ENCODE results near the gene BRIP1.
"Not testable (repeated sequence)": the region's sequence is repeated elsewhere in the genome, so short reads cannot be mapped to it uniquely, and the experiment has no call there.

The BRIP1 gene

DNA sequence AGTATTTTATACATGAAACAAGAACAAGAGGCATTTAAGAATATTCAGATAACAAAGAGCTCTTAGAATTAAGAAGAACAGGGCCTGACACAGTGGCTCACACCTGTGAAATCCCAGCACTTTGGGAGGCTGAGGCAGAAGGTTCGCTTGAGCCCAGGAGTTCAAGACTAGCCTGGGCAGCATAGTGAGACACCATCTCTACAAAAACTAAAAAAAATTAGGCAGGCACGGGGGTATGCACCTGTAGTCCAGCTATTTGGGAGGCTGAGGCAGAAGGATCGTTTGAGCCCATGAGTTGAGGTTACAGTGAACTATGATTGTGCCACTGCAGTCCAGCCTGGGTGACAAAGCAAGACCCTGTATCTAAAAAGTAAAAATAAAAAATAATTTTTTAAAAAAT is 12.5 kb upstream of the BRIP1 start:
- H3K27ac Mint-ChIP-seq = no peak overlapping the region
- no peak for DNase-seq
- no peaks in the 10 kb centered on the region for H3K4me1 Mint-ChIP-seq
- no peak overlapping the region for H3K4me3 Mint-ChIP-seq
- no peaks in the 10 kb centered on the region for H3K27me3 Mint-ChIP-seq
- H3K9me3 Mint-ChIP-seq = no peaks in the 10 kb centered on the region
- ATAC-seq = no peak

DNA sequence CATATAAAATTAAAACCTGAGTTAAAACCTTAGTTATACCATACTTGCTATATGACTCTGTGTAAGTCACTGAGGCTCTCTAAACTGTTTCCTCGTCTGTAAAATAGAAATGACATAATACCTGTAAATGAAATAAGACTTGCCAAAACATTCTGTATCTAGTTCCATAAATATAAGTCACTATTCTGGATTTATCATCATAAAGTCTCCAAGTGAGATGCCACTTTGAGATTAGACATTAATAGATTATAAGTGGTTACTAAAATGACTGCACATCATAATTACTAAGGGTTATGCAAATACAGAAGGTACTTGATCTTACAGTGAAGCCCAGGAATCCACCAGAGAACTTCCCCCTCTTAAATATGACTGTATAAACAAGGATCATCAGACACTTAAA is 12.0 kb upstream of the BRIP1 start:
- no peak for DNase-seq
- no peak overlapping the region for H3K4me3 Mint-ChIP-seq
- H3K27ac Mint-ChIP-seq = no peak overlapping the region
- H3K9me3 Mint-ChIP-seq = no peaks in the 10 kb centered on the region
- no peak for ATAC-seq
- H3K27me3 Mint-ChIP-seq = no peaks in the 10 kb centered on the region
- no peaks in the 10 kb centered on the region for H3K4me1 Mint-ChIP-seq

DNA sequence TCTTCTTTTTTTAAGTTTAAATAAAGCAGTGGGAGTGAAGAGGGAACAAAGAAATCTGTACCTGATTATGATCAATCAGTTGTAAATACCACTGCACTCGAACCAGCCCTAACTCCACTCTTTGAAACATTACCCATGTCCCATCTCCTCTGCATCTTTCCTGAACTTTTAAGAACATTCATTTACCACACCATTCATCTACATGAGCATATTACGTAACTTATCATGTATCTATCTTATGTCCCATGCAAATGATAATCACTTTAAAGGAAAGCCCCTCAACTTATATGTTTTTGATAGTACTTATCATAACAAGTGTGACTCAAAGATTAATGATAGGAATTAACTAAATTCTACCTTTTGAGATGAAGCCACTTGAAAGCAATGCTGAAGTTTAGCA is 10.7 kb upstream of the BRIP1 start:
- Mint-ChIP-seq H3K4me3 (no peak overlapping the region), H3K27ac (no peak overlapping the region), H3K27me3 (no peaks in the 10 kb centered on the region), H3K4me1 (no peaks in the 10 kb centered on the region), H3K9me3 (no peaks in the 10 kb centered on the region)
- no peak for DNase-seq
- no peak for ATAC-seq

DNA sequence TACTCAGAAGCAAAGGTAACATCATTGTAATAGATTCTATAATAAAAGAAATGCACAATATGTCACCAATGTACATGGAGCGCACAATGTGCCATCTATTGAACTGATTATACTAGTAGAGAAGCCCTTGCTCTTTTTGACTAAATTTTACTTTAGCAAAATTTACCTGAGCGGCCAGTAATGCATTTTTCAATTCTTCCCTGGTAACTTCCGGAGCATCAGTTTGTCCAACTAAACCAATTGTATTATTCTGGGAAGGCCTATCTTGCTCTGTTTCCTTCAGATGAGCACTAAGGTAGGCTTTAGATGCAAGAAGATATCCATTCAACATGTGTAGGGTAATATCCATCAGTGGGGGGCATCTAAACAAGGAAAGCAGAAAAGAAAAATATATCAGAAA is 8.8 kb upstream of the BRIP1 start:
- DNase-seq (no peak), ATAC-seq (no peak)
- Mint-ChIP-seq H3K27ac (no peak overlapping the region), H3K27me3 (no peaks in the 10 kb centered on the region), H3K4me1 (no peaks in the 10 kb centered on the region), H3K4me3 (no peak overlapping the region), H3K9me3 (no peaks in the 10 kb centered on the region)

DNA sequence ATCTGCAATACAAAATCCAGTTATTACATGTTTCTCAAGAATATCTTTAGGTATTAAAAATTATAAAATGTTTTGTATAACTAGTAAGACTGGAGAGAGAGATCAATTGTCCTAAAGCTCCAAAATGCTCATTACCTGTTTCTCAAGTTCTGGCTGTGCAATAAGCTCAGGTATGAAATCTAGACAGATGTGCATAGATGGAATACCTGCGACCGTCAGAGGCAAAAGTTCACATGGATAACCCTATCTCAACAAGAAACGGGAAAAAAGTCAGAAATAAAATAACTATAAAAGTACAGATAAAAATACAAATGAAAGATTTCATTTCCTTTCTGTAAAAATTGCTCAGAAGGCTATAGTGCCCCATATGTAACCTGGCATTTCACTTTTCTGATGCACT is 5.8 kb upstream of the BRIP1 start:
- H3K4me1 Mint-ChIP-seq = peaks cover 2% of the 10 kb centered on the region
- H3K27me3 Mint-ChIP-seq = no peaks in the 10 kb centered on the region
- no peak overlapping the region for H3K4me3 Mint-ChIP-seq
- DNase-seq (no peak), ATAC-seq (no peak)
- no peaks in the 10 kb centered on the region for H3K9me3 Mint-ChIP-seq
- H3K27ac Mint-ChIP-seq = no peak overlapping the region

DNA sequence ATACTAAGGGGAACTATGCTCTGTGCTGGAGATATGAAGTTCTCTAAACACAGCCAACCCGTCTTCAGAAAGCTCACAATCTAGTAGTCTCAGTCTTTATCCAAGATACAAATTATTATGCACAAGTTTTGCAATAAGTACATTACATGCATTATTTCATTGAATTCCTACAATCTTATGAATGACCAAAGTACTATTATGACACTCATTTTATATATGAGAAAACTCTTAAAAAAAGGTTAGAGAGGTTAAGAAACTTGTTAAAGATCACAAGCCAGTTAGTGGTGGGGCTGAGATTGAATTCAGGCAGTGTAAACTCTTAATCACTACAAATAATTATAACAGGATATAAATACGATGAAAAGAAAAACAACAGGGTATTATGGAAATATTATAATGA is 4.7 kb upstream of the BRIP1 start:
- no peaks in the 10 kb centered on the region for H3K9me3 Mint-ChIP-seq
- no peak overlapping the region for H3K27ac Mint-ChIP-seq
- H3K4me3 Mint-ChIP-seq = no peak overlapping the region
- peaks cover 8% of the 10 kb centered on the region for H3K4me1 Mint-ChIP-seq
- no peak for ATAC-seq
- H3K27me3 Mint-ChIP-seq = no peaks in the 10 kb centered on the region
- no peak for DNase-seq

DNA sequence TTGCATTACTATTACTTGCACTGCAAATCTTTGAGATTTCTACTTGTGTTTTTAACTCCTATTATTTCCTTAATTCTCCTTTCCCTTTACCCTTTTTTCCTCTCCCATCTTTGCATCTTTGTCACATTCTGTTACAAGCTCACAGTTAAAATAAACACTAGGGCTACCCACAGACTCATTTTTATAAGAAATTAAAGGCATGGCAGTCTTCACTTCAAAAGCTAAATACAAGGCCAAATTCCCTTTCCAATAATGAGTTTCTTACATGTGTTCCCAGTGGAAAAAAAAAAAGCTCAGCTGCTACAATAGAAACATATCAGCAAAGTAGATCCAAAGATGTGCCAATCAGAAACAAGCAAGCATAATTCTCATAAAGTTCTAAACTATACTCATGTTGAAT is 3.7 kb upstream of the BRIP1 start:
- DNase-seq (no peak), ATAC-seq (no peak)
- Mint-ChIP-seq H3K9me3 (no peaks in the 10 kb centered on the region), H3K27ac (no peak overlapping the region), H3K27me3 (no peaks in the 10 kb centered on the region), H3K4me1 (peaks cover 17% of the 10 kb centered on the region), H3K4me3 (no peak overlapping the region)

DNA sequence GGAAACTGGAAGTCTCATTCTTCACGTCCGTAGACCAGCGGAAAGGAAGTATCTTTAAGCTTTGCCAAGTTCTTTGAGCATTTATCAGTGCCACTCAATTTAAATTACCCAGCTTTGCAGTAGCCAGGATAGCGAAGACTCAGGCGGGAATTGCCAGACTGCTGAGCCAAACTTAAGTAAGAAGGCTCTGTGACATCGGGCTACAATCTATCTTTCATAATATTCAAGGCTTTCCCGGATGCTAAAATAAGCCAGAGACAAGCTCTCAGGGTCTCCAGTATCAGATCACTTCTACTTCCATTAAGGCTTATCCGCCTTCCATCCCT is 436 bp upstream of the BRIP1 start:
- no peak for DNase-seq
- ATAC-seq = peak; percentile 7
- no peaks in the 10 kb centered on the region for H3K9me3 Mint-ChIP-seq
- H3K4me1 Mint-ChIP-seq = peaks cover 26% of the 10 kb centered on the region
- peak overlapping the region; percentile 95 to 96 for H3K27ac Mint-ChIP-seq
- peak overlapping the region; percentile 99 to 100 for H3K4me3 Mint-ChIP-seq
- no peaks in the 10 kb centered on the region for H3K27me3 Mint-ChIP-seq

DNA sequence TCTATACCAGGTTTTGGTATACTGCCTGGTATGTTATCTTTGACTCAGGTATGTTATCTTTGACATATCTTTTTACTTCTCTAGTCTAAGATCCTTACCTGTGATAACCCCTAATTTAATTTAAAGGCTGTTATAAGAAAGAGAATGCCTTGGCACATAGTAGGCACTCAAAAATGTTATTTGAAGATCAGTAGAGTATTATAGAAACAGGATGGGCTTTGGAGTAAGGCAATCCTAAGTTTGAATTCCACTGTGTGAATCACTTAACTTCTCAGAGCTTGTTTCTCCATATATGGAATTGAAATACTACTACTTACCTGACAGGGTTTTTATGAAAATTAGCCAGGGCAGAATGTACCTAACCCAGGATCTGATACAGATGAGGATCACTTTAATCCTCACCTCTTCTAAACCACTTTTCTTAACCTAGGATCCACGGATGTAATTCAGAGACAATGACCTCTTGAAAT is 1.2 kb downstream of the BRIP1 start:
- peaks cover 26% of the 10 kb centered on the region for H3K4me1 Mint-ChIP-seq
- DNase-seq (no peak), ATAC-seq (no peak)
- H3K27me3 Mint-ChIP-seq = no peaks in the 10 kb centered on the region
- no peaks in the 10 kb centered on the region for H3K9me3 Mint-ChIP-seq
- H3K4me3 Mint-ChIP-seq = peak overlapping the region; percentile 99 to 100
- H3K27ac Mint-ChIP-seq = peak overlapping the region; percentile 95 to 96

DNA sequence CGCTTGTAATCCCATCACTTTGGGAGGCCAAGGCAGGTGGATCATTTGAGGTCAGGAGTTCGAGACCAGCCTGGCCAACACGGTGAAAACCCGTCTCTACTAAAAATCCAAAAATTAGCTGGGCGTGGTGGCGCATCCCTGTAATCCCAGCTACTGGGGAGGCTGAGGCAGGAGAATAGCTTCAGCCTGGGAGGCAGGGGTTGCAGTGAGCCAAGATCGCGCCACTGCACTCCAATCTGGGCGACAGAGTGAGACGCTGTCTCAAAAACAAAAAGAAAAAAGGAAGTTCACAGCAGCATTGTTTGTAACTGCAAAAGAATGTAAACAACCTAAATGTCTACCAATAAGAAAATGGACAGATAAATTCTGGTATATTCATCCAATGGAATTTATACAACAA is 2.9 kb downstream of the BRIP1 start:
- ATAC-seq, H3K27me3 Mint-ChIP-seq, DNase-seq, H3K27ac Mint-ChIP-seq, H3K9me3 Mint-ChIP-seq, H3K4me3 Mint-ChIP-seq: not testable (repeated sequence)
- H3K4me1 Mint-ChIP-seq = peaks cover 26% of the 10 kb centered on the region

DNA sequence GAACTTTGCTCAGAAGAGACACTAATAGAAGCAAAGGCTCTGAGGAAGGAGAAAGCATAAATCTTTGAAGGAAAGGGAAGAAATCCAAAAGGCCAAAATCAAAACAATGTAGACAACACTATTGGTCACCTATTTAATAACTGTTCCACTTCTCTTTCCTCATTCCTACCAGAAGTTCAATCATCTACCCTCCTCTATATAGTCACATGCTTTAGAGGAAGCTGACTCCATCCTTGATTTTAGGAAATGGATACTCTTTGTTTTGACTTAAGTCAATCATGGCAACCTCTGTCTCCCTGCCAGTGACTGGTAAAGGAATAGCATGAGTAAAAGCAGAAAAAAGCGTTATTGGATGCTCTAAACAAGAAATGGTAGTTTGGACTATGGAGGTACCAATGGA is 7.3 kb downstream of the BRIP1 start:
- ATAC-seq = no peak
- no peak for DNase-seq
- H3K27ac Mint-ChIP-seq = no peak overlapping the region
- no peak overlapping the region for H3K4me3 Mint-ChIP-seq
- H3K27me3 Mint-ChIP-seq = no peaks in the 10 kb centered on the region
- no peaks in the 10 kb centered on the region for H3K9me3 Mint-ChIP-seq
- H3K4me1 Mint-ChIP-seq = no peaks in the 10 kb centered on the region

DNA sequence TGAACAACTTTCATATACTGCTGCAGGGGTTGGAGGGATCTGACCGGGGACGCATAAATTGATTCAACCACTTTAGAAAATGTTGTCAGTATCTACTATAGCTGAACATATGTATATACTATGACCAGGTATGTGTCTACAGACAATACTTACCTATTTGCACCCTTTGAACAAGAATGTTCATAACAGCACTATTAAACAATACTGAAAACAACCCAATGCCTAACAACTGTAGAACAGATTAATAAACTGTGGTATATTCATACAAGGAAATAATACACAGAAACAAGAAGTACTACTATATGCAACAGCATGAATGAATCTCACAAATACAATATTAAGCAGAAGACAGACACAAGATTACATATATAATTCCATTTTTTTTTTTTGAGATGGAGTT is 10.5 kb downstream of the BRIP1 start:
- H3K4me1 Mint-ChIP-seq = no peaks in the 10 kb centered on the region
- H3K27ac Mint-ChIP-seq = no peak overlapping the region
- no peak overlapping the region for H3K4me3 Mint-ChIP-seq

DNA sequence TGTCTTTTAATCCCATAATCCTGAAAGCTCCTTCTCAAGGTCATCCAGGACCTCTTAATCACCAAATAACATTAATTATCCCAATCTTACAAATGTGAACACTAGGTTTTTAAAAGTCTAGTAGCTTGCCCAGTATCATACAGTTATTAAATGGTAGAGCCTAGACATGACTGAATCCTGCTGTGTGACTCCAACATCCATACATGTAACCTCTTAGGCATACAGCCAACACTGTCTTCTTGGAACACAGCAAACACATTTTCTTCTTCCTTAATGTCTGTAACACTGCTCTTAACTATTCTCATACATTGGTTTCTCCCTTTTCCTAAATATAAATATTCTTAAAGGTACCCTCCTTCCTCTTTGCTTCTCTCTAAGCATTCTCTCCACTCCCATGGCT is 13.7 kb downstream of the BRIP1 start:
- ATAC-seq (no peak), DNase-seq (no peak)
- Mint-ChIP-seq H3K4me3 (no peak overlapping the region), H3K4me1 (no peaks in the 10 kb centered on the region), H3K9me3 (no peaks in the 10 kb centered on the region), H3K27ac (no peak overlapping the region), H3K27me3 (no peaks in the 10 kb centered on the region)

More for the DNA sequence above, 10.5 kb downstream of the BRIP1 start:
- ATAC-seq = no peak
- H3K27me3 Mint-ChIP-seq = no peaks in the 10 kb centered on the region
- no peak for DNase-seq
- no peaks in the 10 kb centered on the region for H3K9me3 Mint-ChIP-seq

DNA sequence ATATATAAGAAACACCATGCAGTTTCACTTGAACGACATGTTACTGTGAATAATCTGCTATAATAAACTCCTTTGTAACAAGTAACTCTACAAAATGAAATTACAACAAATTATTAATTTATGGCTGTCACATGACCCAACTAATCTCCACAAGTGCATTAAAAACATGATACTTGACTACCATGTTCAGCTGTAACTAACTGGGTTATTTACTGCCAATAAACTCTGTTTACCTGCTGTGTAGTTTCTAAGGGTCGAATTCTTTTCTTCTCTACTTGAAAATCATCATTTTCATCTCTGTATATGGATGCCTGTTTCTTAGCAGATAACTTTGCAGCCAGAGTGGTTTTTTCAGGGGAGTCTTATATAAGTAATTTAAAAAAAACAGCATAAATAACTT is 14.4 kb downstream of the BRIP1 start:
- ATAC-seq = no peak

DNA sequence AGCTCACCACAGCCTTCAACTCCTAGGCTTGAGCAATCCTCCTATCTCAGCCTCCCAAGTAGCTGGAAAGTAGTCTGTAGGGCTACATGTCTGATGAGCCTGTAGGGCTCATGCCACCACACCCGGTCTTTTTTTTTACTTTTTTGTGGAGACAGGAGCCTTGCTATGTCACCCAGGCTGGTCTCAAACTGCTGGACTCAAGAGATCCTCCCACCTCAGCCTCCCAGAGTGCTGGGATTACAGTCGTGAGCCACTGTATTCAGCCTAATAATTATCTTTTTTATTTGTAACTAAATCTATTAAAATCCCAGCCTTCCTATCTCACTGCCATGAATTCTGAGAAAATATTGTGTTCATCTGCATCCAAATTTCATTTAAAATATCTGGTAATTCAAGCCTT is 15.1 kb downstream of the BRIP1 start:
- no peaks in the 10 kb centered on the region for H3K9me3 Mint-ChIP-seq
- H3K27ac Mint-ChIP-seq = no peak overlapping the region

More for the DNA sequence above, 14.4 kb downstream of the BRIP1 start:
- no peaks in the 10 kb centered on the region for H3K9me3 Mint-ChIP-seq
- H3K4me3 Mint-ChIP-seq = no peak overlapping the region
- no peak overlapping the region for H3K27ac Mint-ChIP-seq
- no peaks in the 10 kb centered on the region for H3K27me3 Mint-ChIP-seq
- DNase-seq = no peak
- no peaks in the 10 kb centered on the region for H3K4me1 Mint-ChIP-seq

DNA sequence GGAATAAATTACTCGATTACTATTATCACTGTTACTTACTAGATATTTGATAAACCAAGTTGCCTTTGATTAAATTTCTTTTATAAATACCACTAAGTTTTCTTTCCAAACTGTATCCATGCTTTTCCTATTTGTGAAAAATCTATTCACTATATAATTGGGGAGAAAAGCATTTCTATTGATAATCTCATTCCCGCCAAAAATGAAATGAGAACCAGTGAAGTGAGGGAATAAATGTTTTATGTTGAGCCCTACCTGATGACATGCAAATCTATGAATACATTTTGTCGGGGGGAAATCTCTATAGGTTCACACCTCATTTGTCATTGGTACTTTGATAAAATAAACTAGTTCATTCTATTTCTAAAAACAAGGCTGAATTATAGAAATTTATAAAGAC is 15.7 kb downstream of the BRIP1 start:
- Mint-ChIP-seq H3K4me1 (no peaks in the 10 kb centered on the region), H3K27ac (no peak overlapping the region), H3K27me3 (no peaks in the 10 kb centered on the region), H3K9me3 (no peaks in the 10 kb centered on the region), H3K4me3 (no peak overlapping the region)
- DNase-seq (no peak), ATAC-seq (no peak)

More for the DNA sequence above, 15.1 kb downstream of the BRIP1 start:
- Mint-ChIP-seq H3K27me3 (no peaks in the 10 kb centered on the region), H3K4me3 (no peak overlapping the region), H3K4me1 (no peaks in the 10 kb centered on the region)
- DNase-seq = no peak
- no peak for ATAC-seq

DNA sequence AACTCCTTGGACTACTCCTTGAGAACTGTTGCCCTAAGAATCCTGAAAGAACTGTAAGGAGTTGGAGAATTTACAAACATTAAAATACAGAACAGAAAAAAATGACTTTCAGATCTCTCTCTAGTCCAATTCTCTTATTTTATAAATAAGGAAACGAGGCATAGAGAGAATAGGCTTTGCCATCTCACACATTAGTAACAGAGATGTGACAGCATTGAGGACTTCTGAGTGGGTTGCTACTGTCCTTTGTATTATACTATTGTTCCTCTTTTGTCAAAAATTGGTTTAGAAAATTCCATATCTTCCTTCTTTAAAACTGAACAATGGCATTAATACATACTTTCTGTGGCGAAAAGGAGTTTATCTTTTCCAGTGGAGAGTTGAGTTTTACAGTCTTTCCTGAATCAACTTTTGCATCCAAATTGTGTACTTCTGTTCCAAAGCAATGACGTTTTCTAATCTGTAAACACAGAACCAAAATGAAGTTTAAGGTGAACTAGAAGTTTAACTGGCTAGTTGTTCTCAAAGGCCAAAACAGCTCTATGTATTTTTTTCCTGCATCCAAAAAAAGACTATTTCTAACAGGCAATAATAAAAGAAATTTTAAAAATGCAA is 16.5 kb downstream of the BRIP1 start:
- no peaks in the 10 kb centered on the region for H3K4me1 Mint-ChIP-seq
- H3K9me3 Mint-ChIP-seq = no peaks in the 10 kb centered on the region
- no peaks in the 10 kb centered on the region for H3K27me3 Mint-ChIP-seq
- H3K4me3 Mint-ChIP-seq = no peak overlapping the region
- no peak overlapping the region for H3K27ac Mint-ChIP-seq
- ATAC-seq (no peak), DNase-seq (no peak)
